Stimulated activated CD4-positive, alpha-beta T cell treated with anti-CD3 and anti-CD28 coated beads, Interleukin-2, amount 100 ng/mL, for 48 hours (primary cell): ENCODE results near the gene B4GALT2.

Source experiments
- DNase-seq, 2 donors: peaks; one replicate each; pipeline ENCODE4 v3.0.0-alpha.2; 2020

B4GALT2 gene

GRCh38 chr1:44030605-44031251 lies 51.7 kb downstream of the B4GALT2 start:
- DNase-seq, result peak; percentile 19 to 36

GRCh38 chr1:44031252-44032169 lies 52.5 kb downstream of the B4GALT2 start, which contains the start of gene SLC6A9:
SLC6A9 (minus strand) TSS chr1:44031462; CDS start chr1:44024277, 7,185 bp downstream.
- DNase-seq, result peak; percentile 23 to 40

GRCh38 chr1:44032170-44032790 lies 53.3 kb downstream of the B4GALT2 start:
- no peak for DNase-seq

- no peak for DNase-seq
Observed at GRCh38 chr1:44033041-44033575, 54.1 kb downstream of the B4GALT2 start.

- no peak for DNase-seq
Observed at GRCh38 chr1:44033756-44034155, 54.7 kb downstream of the B4GALT2 start.

- no peak for DNase-seq
Observed at GRCh38 chr1:44034423-44034822, 55.4 kb downstream of the B4GALT2 start.

- DNase-seq, result no peak
Observed at GRCh38 chr1:44034976-44035716, 56.1 kb downstream of the B4GALT2 start.

GRCh38 chr1:44035726-44036408 lies 56.9 kb downstream of the B4GALT2 start:
- DNase-seq, result no peak

GRCh38 chr1:44036409-44037139 lies 57.6 kb downstream of the B4GALT2 start:
- peak; percentile 51 to 66 for DNase-seq

- DNase-seq, result no peak
Observed at GRCh38 chr1:44037154-44037553, 58.1 kb downstream of the B4GALT2 start.

- DNase-seq, result no peak
Observed at GRCh38 chr1:44038876-44039657, 60.1 kb downstream of the B4GALT2 start.

GRCh38 chr1:44040418-44040817 lies 61.4 kb downstream of the B4GALT2 start:
- no peak for DNase-seq
